Measurements from ENCODE around the gene MEI1. TPM values are rescaled to one million over a fixed set of nuclear protein-coding genes. Genes with fewer than 3 reads are reported as not detected.

MEI1 gene
- total RNA-seq, 1 experiment from 2014 or later = 0.18 TPM

DNA sequence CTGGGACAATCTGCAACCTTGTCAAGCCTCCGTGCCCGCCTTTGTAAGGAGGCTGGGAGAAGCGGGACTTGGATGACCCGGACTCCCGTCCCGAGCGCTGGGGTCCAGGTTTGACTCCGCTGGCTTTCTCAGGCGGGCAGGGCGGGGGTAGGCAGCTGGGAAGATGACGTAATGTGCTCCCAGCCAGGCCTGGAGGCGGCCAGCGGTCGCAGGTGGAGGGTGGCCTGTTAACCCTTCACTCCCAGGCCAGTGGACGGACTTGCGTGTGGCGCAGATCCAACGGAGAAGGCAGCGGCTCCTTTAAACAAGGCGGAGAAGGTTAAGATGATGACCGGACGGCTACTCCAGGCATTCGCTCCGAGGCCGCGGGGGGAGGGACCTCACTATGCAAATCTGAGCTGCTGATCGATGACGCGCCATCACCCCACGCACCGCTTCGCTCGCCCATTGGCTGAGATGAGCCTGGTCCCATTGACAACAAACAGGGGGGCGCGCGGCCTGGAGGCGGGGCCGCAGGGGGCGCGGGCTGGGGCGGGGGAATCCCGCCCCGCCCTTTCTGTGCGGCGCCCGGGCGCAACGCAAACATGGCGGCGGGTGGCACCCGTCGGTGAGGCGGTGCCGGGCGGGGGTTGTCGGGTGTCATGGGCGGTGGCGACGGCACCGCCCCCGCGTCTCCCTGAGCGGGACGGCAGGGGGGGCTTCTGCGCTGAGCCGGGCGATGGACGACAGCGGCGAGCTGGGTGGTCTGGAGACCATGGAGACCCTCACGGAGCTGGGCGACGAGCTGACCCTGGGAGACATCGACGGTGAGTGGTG is 133.5 kb downstream of the MEI1 start, which contains the start of gene SREBF2:
TSS of gene SREBF2 (plus strand) at position 553 of the 816 bp plus-strand sequence. CDS start at position 719, 166 bp downstream.
- CTCF ChIA-PET = interaction anchor here (0.5 to 1.0 kb wide), 3 partner anchors 9 to 148 kb away, joined by 3 to 8 read pairs (median 4); no protein-coding TSS in a partner anchor

More for the DNA sequence above, 133.5 kb downstream of the MEI1 start, which contains the start of gene SREBF2:
- H3K9me3 ChIP-seq (ENCODE audit: control insufficient read depth, insufficient read depth, low read depth, low read length) = no peaks in the 10 kb centered on the region
- peaks cover 17% of the 10 kb centered on the region for H3K4me1 ChIP-seq (ENCODE audit: control insufficient read depth, insufficient read depth, low read length)
- peak within 1 kb of the TSS; percentile 96 for H3K27ac ChIP-seq (ENCODE audit: low read length)
- intact Hi-C loops (cut with micrococcal nuclease; ENCODE audit: unreplicated experiment) = no loop called here
- DNase-seq (ENCODE audit: low read depth, low spot score) (peak; percentile 95), ATAC-seq (peak; percentile 97)
- POLR2A ChIA-PET = interaction anchor here (0.7 kb wide), 1 partner anchor 96 kb away, joined by 8 read pairs; no protein-coding TSS in a partner anchor
- BruUV-seq (replicated peaks) = no TSS peak
- no peak; the same call in 1 of the 2 replicates for TF ChIP-seq SIN3A (IDR thresholded peaks at IDR 0.05; ENCODE audit: borderline replicate concordance, insufficient read depth, low read depth, low read length)
- TF ChIP-seq, protein P1, sequence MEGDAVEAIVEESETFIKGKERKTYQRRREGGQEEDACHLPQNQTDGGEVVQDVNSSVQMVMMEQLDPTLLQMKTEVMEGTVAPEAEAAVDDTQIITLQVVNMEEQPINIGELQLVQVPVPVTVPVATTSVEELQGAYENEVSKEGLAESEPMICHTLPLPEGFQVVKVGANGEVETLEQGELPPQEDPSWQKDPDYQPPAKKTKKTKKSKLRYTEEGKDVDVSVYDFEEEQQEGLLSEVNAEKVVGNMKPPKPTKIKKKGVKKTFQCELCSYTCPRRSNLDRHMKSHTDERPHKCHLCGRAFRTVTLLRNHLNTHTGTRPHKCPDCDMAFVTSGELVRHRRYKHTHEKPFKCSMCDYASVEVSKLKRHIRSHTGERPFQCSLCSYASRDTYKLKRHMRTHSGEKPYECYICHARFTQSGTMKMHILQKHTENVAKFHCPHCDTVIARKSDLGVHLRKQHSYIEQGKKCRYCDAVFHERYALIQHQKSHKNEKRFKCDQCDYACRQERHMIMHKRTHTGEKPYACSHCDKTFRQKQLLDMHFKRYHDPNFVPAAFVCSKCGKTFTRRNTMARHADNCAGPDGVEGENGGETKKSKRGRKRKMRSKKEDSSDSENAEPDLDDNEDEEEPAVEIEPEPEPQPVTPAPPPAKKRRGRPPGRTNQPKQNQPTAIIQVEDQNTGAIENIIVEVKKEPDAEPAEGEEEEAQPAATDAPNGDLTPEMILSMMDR (IDR thresholded peaks at IDR 0.05) = no peak
- 0 out of 4 replicates have a peak, but pooled peaks of 1 of the 2 experiments have one; percentile 19 for TF ChIP-seq REST (IDR thresholded peaks at IDR 0.05; ENCODE audit: insufficient read depth in 1 of 2, low read depth in 2 of 2, low read length in 1 of 2)
- peak; percentile 73 for TF ChIP-seq TCF7L2 (IDR thresholded peaks at IDR 0.05; ENCODE audit: low read depth, low read length)
- no peak; the same call in 1 of the 2 replicates for TF ChIP-seq POLR2AphosphoS5 (IDR thresholded peaks at IDR 0.05; ENCODE audit: low read depth, low read length)
- peak within 1 kb of the TSS; percentile 68 to 75 for H3K4me3 ChIP-seq (ENCODE audit: low read depth in 2 of 2, low read length in 2 of 2)
- H3K27me3 ChIP-seq (ENCODE audit: control insufficient read depth, insufficient read depth, low read length) = no peaks in the 10 kb centered on the region
- in situ Hi-C loops (cut with HindIII; ENCODE audit: low pct_unique_long_range_greater_than_20kb, low sequenced_read_pairs) = no loop called here
- peaks cover 4% of the 10 kb centered on the region; the same call in 1 of the 2 replicates for H3K36me3 ChIP-seq (ENCODE audit: control insufficient read depth, insufficient read depth, low read length)

Data from Panc1 (cell line).